ENCODE measurements around the gene CD3G.
"Not testable (repeated sequence)": the region's sequence is repeated elsewhere in the genome, so short reads cannot be mapped to it uniquely, and the experiment has no call there.

The CD3G gene

DNA sequence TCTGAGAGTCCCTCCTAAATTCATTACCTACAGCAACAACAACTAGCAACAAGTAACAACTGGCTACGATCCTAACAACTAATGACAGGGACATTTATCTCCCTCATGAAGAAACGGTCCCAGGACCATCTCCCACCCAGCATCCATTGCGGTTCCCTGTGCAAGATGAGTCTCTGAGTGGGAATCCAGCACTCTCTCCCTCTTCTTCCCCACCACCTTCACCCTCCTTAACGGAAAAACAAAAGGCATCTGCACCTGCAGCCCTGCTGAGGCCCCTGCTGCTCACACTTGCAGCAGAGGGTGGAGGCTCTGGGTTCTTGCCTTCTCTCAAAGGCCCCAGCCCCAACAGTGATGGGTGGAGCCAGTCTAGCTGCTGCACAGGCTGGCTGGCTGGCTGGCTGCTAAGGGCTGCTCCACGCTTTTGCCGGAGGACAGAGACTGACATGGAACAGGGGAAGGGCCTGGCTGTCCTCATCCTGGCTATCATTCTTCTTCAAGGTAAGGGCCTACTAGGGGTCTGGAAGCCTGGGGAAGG is at the start of gene CD3G:
Gene CD3G, plus strand, starts transcription at position 364 of the 535 bp plus-strand sequence. Its CDS starts 80 bp downstream, at position 444.
- peak; percentile 53 to 59 (median 58) for DNase-seq (ENCODE audit: low read depth in 2 of 3, low spot score in 1 of 3)

DNA sequence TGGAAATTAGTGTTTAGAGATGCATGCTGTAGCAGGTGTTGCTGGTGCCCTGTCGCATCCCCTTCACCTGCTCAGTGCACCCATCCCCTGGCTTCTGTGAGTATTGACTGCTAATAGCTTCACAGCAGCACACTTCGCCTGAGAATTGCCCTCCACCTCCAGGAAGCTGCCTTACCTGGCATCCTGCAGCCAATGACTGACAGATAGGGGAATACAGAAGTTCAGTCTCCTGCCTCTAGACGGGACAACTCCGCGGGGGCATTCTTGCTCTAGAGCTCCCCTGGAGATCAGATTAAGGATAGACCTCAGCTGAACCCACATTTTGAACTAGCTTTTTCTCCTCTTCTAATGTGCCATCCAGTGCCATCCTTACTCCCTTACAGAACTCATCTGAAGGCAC is 48.9 kb upstream of the CD3G start:
- DNase-seq (ENCODE audit: low read depth in 2 of 3, low spot score in 1 of 3), result no peak

DNA sequence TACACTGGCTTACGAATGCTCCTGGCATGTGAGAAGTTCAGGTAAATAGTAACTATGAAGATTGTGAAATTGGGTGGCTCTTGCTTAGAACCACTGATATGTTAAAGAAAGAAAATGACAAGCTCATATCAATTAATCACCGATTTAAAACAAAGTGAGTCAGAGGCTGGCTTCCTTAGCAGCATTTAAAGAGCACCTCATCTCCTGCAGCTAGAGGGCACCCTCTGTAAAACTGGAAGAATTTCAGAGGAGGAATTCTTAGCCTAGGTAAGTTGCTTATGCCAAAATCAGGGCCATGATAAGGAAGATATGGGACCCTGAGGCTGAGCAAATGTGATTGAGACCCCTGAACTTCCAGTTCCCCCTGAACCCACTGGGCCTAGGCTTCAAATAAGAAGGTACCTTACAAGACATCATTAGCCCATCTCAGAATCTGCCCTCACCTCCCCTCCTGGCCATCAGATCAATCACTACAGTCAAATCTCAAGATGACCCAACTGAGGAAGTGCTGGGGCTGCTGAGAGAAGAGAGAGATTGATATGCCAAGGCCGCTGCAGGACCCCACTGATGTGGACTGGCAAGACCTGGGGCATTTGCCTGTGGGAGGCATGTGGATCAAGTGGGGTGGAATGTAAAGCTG is 48.2 kb upstream of the CD3G start:
- no peak for DNase-seq (ENCODE audit: low read depth in 2 of 3, low spot score in 1 of 3)

DNA sequence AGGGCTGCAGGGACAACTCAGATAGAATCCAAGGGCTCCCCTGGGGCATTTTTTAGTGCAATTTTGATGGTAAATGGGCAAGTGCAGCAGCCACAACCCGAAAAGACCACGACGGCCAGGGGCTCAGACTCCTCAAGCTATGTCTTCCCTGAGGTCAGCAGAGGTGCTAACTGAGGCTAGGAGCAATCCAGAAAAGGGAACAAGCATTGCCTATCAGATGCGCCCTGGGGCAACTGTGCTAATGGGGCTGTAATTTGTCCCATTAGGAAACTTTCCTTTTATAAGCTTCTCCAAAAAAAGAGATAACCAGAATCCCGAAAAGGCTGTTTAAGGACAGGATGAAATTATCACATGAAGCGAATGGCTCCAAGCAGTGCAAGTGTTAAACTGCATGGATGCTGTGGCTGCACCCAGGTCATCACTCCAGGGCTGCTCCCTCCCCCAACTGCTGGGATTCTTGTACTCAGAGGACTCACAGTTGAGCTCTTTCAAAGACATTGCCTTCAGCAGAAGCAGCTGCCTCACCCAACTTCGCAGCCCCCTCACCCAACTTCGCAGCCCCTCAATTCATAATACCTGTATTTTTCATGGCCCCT is 42.4 kb upstream of the CD3G start:
- DNase-seq (ENCODE audit: low read depth in 2 of 3, low spot score in 1 of 3), result no peak

DNA sequence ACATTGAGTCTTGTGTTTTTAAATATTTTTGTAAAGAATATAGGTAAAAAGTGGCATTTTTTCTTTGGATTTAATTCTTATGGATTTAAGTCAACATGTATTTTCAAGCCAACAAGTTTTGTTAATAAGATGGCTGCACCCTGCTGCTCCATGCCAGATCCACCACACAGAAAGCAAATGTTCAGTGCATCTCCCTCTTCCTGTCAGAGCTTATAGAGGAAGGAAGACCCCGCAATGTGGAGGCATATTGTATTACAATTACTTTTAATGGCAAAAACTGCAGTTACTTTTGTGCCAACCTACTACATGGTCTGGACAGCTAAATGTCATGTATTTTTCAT is 39.9 kb upstream of the CD3G start:
- no peak for DNase-seq (ENCODE audit: low read depth in 2 of 3, low spot score in 1 of 3)

DNA sequence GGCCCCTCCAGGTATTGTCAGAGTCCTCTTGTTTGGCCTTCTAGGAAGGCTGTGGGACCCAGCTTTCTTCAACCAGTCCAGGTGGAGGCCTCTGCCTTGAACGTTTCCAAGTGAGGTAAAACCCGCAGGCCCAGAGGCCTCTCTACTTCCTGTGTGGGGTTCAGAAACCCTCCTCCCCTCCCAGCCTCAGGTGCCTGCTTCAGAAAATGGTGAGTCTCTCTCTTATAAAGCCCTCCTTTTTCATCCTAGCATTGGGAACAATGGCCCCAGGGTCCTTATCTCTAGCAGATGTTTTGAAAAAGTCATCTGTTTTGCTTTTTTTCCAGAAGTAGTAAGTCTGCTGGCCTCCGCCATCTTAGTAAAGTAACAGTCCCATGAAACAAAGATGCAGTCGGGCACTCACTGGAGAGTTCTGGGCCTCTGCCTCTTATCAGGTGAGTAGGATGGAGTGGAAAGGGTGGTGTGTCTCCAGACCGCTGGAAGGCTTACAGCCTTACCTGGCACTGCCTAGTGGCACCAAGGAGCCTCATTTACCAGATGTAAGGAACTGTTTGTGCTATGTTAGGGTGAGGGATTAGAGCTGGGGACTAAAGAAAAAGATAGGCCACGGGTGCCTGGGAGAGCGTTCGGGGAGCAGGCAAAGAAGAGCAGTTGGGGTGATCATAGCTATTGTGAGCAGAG is 39.4 kb upstream of the CD3G start, which contains the start of gene CD3E:
Gene CD3E, plus strand, starts transcription at position 163 of the 681 bp plus-strand sequence. Its CDS starts 223 bp downstream, at position 386.
- DNase-seq (ENCODE audit: low read depth in 2 of 3, low spot score in 1 of 3), result peak in 2 of 3 donors; percentile 60 to 64

DNA sequence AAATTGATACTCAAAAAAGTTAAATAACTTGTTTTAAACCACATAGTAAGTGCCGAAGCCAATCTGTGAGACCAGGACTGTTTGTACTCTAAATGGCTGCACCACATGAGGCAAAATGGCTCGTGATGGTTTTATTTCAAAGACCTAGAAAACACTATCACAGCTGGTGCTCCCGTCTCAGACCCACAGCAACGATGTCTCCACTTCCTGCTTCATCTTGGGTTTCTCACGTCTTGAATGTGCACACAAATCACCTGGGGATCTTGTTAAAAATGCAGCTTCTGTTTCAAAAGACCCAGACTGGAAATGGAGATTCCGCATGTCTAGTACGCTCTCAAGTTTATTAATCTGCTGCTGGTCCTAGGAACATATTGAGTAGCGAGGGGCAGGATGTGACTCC is 38.4 kb upstream of the CD3G start:
- DNase-seq (ENCODE audit: low read depth in 2 of 3, low spot score in 1 of 3), result no peak

DNA sequence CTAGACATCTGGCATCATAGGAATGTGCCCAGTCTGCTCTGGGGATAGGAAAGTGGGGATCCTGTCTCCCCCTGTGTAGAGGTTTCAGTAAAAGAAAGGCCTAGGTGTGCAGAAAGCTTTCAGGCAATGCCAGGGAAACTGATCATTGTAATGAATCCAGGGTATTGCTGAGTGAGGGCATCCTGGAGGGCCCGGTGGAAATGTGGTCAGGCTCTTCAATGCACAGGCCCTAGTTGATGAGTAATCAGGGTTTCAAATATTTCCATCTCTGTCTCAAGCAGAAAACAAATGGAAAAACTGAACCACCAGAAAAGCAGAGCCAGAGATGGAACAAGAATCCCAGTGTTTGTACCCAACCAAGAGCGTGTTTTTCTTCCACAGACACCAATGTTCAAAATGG is 37.6 kb upstream of the CD3G start:
- DNase-seq (ENCODE audit: low read depth in 2 of 3, low spot score in 1 of 3), result peak in 1 of 3 donors; percentile 45

DNA sequence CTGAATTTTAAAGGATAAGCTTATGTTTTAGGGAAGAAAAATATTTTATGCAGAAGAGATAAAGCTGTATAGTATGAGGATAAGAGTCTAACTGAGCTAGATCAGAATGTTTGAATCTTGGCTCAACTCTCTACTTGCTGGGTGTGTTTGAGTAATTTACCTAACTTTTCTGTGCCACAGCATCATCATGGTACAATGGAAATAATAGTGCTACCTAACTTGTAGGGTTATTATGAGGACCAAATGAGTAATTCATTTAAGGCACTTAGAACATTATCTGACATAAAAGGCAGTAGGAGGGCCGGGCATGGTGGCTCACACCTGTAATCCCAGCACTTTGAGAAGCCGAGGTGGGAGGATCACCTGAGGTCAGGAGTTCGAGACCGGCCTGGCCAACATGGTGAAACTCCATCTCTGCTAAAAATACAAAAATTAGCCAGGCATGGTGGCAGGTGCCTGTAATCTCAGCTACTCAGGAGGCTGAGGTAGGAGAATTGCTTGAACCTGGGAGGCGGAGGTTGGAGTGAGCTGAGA is 35.1 kb upstream of the CD3G start:
- DNase-seq (ENCODE audit: low read depth in 2 of 3, low spot score in 1 of 3), result not testable (repeated sequence)

DNA sequence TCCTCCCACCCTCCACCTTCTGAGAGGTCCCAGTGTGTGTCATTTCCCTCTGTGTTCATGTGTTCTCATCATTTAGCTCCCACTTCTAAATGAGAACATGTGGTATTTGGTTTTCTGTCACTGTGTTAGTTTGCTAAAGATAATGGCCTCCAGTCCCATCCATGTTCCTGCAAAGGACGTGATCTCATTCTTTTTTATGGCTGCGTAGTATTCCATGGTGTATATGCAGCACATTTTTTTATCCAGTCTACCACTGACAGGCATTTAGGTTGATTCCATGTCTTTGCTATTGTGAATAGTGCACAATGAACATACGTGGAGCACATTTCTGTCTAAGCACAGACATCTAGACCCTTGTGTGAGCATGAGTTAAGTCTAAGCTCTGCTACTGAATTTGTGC is 33.9 kb upstream of the CD3G start:
- DNase-seq (ENCODE audit: low read depth in 2 of 3, low spot score in 1 of 3), result no peak

DNA sequence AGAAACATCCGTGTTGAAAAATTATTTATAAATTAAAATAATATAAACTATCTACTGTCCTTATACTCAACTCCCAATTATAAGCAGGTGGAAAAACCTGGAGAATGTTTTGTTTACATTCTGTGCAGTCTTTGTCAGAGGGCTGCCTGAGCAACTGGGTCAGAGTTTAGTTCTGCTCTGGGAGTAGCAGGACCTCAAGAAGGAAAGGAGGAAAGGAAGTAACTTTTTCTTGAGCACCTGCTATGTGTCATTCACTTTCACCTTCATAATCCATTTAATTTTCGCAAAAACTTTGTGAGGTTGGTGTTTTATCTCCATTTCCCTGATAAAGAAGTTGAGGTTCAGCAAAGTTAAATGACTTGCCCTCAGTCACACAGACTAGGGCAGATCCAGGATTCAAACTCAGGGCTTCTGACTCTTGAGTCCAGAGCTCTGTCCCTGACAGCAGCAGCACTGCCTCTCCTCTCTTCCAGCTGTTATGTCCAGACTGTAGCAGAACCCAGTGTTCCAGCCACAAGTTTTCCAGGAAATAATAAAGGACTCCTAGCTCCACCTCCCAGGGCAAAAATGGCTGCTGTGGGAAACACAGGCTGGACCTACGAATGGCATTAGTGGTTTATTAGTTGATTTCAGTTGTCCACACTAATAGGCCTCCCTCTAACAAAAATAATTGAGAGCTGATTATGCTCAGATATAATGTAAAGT is 33.2 kb upstream of the CD3G start:
- DNase-seq (ENCODE audit: low read depth in 2 of 3, low spot score in 1 of 3), result no peak

DNA sequence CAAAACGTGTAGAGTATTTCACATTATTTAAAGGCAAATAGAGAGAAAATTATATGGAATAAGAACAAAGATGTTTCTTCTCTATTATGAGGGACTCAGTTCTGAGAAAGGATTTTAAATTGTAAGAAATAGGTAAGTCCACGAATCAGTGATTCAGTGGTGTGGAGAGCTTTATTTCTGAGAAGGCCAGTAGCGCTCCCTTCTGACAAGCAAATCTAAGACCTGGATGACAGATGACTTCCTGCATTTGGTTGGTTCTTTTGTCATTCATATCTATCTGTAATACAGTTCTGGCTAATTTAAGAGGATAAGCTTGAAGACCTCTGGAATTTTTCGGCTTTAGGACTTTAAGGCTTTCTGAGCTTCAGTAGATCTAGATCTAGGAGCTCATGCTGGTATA is 32.6 kb upstream of the CD3G start:
- no peak for DNase-seq (ENCODE audit: low read depth in 2 of 3, low spot score in 1 of 3)

DNA sequence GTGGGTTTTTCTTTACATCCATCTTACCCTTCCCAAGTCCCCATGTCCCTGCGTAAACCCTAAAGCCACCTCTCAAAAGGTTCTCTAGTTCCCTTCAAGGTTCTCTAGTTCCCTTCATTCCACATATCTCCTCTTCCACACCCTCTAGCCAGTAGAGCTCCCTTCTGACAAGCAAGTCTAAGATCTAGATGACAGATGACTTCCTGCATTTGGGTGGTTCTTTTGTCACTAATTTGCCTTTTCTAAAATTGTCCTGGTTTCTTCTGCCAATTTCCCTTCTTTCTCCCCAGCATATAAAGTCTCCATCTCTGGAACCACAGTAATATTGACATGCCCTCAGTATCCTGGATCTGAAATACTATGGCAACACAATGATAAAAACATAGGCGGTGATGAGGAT is 31.8 kb upstream of the CD3G start:
- no peak for DNase-seq (ENCODE audit: low read depth in 2 of 3, low spot score in 1 of 3)

DNA sequence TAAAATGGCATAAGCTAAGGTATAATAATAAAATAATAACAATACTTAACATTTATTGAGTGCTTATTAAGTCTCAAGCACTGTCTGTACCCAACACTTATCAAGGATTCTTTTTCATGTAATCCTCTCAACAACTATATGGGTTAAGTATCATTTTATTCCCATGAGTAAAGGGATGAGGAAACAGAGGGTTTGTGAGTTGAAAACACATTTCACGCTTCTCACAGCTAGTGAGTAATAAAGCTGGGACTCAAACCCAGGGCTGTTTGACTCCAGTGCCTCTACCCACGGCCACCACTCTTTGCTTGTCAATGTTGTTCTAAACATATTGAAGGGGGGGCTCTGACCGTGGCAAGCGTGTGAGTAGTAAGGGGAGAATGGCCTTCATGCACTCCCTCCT is 30.9 kb upstream of the CD3G start:
- no peak for DNase-seq (ENCODE audit: low read depth in 2 of 3, low spot score in 1 of 3)

DNA sequence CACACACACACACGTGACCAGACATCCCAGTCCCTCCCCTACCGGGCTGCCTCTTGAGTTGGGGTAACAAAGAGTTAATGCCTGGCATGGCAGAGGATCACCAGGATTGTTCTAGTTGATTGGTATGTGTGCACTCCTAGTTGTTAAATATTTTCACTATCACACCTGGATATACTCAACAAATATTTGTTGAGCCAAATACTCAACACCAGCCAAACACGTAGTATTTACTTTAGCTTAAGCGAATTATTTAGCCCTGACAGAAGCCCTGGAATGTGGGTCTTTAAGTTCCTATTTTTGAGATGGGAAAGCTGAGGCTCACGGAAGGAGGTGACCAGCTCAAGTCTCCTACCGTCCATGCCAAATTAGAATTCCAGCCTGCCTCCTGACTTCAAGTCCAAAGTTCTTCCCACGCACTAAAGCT is 29.1 kb upstream of the CD3G start:
- DNase-seq (ENCODE audit: low read depth in 2 of 3, low spot score in 1 of 3), result no peak

DNA sequence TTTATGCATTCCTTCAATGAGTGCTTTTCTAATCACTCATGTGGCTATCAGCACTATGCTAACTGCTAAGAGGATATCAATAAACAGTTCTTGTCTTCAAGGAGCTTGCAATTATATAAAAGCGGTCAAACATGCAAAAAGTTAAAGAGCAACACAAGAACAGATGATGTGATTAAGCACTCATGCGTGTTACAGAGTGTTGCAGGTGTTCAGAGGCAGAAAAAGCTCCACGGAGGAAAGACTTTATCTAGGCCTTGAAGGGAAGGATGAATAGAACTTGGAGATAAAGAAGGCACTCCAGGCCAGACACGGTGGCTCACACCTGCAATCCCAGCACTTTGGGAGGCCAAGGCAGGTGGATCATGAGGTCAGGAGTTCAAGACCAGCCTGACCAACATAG is 26.0 kb upstream of the CD3G start:
- DNase-seq (ENCODE audit: low read depth in 2 of 3, low spot score in 1 of 3), result no peak

DNA sequence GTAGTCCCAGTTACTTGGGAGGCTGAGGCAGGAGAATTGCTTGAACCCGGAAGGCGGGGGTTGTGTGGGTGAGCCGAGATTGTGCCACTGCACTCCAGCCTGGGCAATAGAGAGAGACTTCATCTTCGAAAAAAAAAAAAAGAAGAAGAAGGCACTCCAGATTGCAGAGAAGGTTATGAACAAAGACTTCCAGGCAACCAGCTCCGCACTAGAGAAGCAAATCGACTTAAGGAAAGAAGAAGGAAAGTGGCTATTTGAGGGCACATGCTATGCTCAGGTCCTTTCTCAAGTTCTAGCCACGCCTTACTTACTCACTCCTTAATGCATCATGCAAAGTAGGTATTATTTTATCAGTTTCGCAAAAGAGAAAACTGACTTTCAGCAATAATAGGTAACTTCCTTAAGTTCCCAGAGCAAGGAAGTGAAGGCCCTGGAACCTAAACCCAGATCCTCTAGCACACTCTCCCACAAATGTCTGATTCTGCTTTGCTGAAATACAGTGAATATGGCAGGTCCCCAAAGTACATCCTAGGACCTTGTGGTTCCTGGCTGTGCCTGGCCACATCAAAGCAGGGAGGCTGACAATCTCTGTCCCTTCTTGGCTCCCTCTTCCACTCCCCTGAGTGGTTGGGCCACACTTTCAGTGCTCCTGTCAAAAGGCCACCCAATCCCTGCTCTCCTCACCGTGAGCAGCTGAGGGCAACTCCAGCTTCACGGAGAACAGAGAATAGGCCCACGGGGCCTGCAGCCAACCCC is 25.4 kb upstream of the CD3G start:
- DNase-seq (ENCODE audit: low read depth in 2 of 3, low spot score in 1 of 3), result no peak

DNA sequence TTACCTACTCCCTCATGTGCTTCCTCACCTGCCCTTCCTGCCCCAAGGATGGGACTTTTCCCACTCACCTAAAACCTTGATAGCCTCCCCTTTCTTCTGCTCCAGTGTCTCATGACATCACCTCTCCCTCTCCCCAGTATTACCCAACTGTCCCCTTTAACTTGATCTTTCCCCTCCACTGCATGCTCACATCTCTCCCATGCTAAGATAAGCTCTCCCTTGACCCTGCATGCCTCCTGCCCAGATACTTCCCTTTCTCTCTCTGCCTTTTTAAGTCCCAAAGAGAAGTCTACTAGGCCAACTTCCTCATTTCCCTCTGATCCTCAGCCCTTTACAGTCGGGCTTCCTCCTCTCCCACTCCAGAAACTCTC is 24.8 kb upstream of the CD3G start:
- no peak for DNase-seq (ENCODE audit: low read depth in 2 of 3, low spot score in 1 of 3)

DNA sequence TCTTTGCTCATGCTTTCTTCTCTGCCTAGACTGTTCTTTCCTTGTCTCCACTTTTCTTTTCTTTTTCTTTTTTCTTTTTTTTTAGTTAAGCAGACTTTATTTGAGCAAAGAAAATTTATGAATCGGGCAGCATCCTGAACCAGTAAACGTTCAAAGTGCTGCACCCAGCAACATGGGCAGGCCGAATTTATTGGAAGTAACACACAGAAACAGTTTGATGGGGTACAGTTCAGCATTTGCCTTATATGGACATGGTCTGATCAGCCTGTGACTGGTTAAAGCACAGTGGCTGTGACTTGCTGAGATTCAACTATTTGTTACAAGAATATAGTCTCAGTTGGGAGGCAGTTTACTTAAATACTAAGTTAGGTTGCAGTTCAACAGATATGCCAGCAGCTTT is 23.6 kb upstream of the CD3G start:
- DNase-seq (ENCODE audit: low read depth in 2 of 3, low spot score in 1 of 3), result no peak

DNA sequence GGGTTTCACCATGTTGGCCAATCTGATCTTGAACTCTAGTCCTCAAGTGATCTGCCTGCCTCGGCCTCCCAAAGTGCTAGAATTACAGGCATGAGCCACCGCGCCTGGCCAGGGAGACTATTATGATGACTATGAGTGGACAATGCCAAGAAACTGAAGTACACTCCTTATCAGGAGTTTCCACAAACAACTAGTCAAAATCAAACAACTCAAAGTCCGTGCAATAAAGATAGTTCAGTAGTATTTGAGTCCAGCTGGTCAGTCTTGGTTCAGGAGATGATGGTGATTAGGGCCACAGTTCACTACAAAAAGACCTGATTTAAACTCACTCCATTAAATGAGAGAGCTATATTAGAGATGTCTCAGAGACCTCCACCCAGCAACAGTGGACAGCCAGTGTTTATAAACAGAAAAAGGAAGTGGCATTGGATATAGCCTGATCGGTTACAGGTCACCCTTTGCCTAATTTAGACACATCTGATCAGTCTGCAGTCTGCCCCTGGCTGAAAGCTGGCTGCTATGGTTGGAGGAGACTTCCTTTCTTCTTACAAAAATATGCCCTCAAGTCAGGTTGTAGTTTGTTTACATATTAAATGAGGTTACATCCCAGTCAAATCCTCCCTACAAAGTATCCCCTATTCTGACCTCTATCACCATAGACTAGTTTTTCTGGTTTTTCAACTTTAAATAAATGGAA is 22.6 kb upstream of the CD3G start:
- no peak for DNase-seq (ENCODE audit: low read depth in 2 of 3, low spot score in 1 of 3)
